Prostate gland (tissue), 2 donors: ENCODE measurements around the gene CDC14A. TPM values are rescaled to one million over a fixed set of nuclear protein-coding genes. Genes with fewer than 3 reads are reported as not detected.

ENCODE experiments used
- DNase-seq: peaks from one replicate; pipeline ENCODE4 v3.0.0-alpha.2; 2019; ENCODE audit warnings: low spot score
- H3K27ac ChIP-seq, 2 donors: fragments of 200-600 bp; sonication (generic); 2 replicates each; pipeline ENCODE4 v1.5.1; 2017 to 2019
- H3K27me3 ChIP-seq: fragments of 200-600 bp; sonication (generic); replicated peaks from 2 replicates; pipeline ENCODE4 v1.5.1; 2019; ENCODE audit not compliant: insufficient read depth
- H3K36me3 ChIP-seq, 2 donors: fragments of 200-600 bp; sonication (generic); 1 replicate in 1 of 2; 2 replicates in 1 of 2; pipeline versions ENCODE4 v1.5.1 to v1.8.1; 2017 to 2019
- H3K4me1 ChIP-seq: fragments of 200-600 bp; sonication (generic); replicated peaks from 2 replicates; pipeline ENCODE4 v1.5.1; 2019
- H3K4me3 ChIP-seq, 2 donors: fragments of 200-600 bp; sonication (generic); 2 replicates each; pipeline ENCODE4 v1.5.1; 2017 to 2019
- H3K9me3 ChIP-seq: fragments of 200-600 bp; sonication (generic); 2 replicates; pipeline ENCODE4 v1.5.1; 2017
- CTCF ChIP-seq, 4 experiments: fragments of 200-600 bp in 2 of 4; fragments of 450-650 bp in 2 of 4; sonication (generic) in 2 of 4; IDR thresholded peaks; 1 replicate in 3 of 4; 2 replicates in 1 of 4; pipeline ENCODE4 v1.5.1; 2016 to 2019; ENCODE audit warnings: antibody characterized with exemption in 4 of 4, mild to moderate bottlenecking in 2 of 4, moderate library complexity in 2 of 4
- POLR2A ChIP-seq: fragments of 450-650 bp; IDR thresholded peaks from one replicate; pipeline ENCODE4 v1.6.1; 2016; ENCODE audit warnings: antibody characterized with exemption, mild to moderate bottlenecking
- POLR2AphosphoS5 ChIP-seq: sonication (generic); formaldehyde crosslinking; IDR thresholded peaks from one replicate; pipeline ENCODE4 v1.6.1; 2017; ENCODE audit warnings: antibody characterized with exemption
- WGBS: methylation state at CpG from one replicate; pipeline ENCODE4 v1.1.5; 2018; 5-methylcytosine and 5-hydroxymethylcytosine counted together
- intact Hi-C: fragments of 100-400 bp; cut with DNase I; formaldehyde crosslinking; loops from one replicate; pipeline ENCODE4 v1.14.2; 2022
- total RNA-seq, 2 donors: library from RNA; depleted of rRNA; stranded (reverse); fragments of >200 nt; gene quantifications; one replicate each; pipeline ENCODE4 v1.1.0, GENCODE V29; 2016

Gene CDC14A
- total RNA-seq, 2 donors from 2014 or later = 25.7 to 39.2 TPM

GRCh38 chr1:100423832-100424337, 71.6 kb downstream of the CDC14A start:
- intact Hi-C loops = no loop called here
- TF ChIP-seq CTCF (IDR thresholded peaks at IDR 0.05) (no peak), POLR2AphosphoS5 (no peak), POLR2A (no peak)
- 90% methylated on average over 6 of the region's 6 CpGs for WGBS
- Histone ChIP-seq H3K4me1 (no peaks in the 10 kb centered on the region), H3K27ac (no peak overlapping the region), H3K4me3 (no peak overlapping the region), H3K36me3 (no peaks in the 10 kb centered on the region), H3K27me3 (no peaks in the 10 kb centered on the region), H3K9me3 (no peaks in the 10 kb centered on the region)
- DNase-seq = no peak

DNA sequence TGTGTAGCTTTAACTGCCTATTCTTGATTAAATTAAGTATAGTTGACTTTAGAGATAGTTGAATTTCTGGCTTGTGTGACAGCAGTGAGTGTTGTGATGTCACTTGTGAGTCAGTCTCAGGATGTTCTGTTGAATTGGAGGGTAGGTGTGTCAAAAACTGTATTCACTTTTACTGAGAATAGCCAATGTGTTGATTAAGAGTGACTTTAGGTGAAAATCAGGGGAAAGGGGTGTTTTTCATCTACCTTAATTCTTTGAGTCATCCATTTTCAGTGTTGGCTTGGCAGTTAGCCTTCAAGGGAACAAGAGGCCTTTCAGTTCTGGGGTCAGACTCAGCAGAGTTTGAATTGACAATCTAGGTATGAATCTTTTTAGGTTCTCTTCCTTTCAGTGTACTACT, 75.9 kb downstream of the CDC14A start:
- TF ChIP-seq POLR2A (no peak), CTCF (IDR thresholded peaks at IDR 0.05) (no peak), POLR2AphosphoS5 (no peak)
- Histone ChIP-seq H3K9me3 (no peaks in the 10 kb centered on the region), H3K27me3 (no peaks in the 10 kb centered on the region), H3K27ac (no peak overlapping the region), H3K4me1 (no peaks in the 10 kb centered on the region), H3K4me3 (no peak overlapping the region), H3K36me3 (no peaks in the 10 kb centered on the region)
- no peak for DNase-seq
- intact Hi-C loops = no loop called here

DNA sequence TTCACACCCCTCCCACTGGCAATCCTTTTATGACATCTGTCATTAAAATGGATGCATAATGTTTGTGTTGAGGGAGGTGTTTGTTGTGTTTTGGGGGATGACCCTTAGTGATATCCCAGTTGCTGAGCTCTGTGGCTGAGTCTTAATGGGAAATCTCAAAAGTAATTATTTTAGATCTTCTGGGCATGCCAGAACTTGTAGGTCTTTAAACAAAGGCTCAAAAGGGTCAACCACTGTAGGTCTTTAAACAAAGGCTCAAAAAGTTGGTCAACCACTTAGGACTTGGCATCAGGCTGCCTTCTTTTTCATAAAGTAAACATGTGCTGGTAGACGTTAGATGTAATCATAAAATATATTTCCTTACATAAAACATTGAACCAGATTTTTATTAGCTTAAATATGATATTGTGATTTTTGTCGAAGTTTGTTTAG, 78.0 kb downstream of the CDC14A start:
- DNase-seq = peak; percentile 37
- Histone ChIP-seq H3K27me3 (no peaks in the 10 kb centered on the region), H3K36me3 (no peaks in the 10 kb centered on the region), H3K27ac (no peak overlapping the region), H3K9me3 (no peaks in the 10 kb centered on the region), H3K4me1 (no peaks in the 10 kb centered on the region), H3K4me3 (no peak overlapping the region)
- no peak for TF ChIP-seq POLR2A
- peak; percentile 54 for TF ChIP-seq POLR2AphosphoS5
- TF ChIP-seq CTCF (IDR thresholded peaks at IDR 0.05) = no peak
- 10% methylated on average over 2 of the region's 2 CpGs for WGBS
- intact Hi-C loops = no loop called here

DNA sequence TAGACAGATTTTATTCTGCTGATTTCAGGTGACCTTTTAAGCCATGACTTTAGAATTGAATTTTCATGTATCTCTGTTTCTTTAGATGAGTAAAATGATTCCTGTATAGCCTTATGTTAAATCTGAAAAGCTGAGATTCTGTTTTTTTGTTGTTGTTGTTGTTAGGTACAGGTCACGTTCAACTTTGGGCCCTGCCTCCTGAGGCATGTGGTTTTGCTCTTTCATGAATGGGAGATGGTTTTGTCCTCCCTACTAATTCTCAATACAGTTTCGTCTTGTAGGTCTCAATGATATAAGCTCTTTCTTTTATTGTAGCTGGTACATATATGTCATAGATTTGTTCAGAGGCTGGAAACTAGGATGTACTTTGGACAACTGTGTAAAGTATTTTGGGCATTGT, 79.6 kb downstream of the CDC14A start:
- TF ChIP-seq POLR2AphosphoS5 (no peak), CTCF (IDR thresholded peaks at IDR 0.05) (no peak), POLR2A (no peak)
- Histone ChIP-seq H3K27me3 (no peaks in the 10 kb centered on the region), H3K9me3 (no peaks in the 10 kb centered on the region), H3K4me1 (no peaks in the 10 kb centered on the region), H3K27ac (no peak overlapping the region), H3K36me3 (no peaks in the 10 kb centered on the region), H3K4me3 (no peak overlapping the region)
- intact Hi-C loops = no loop called here
- no peak for DNase-seq
- 93% methylated on average over 2 of the region's 2 CpGs for WGBS

- Histone ChIP-seq H3K4me3 (no peak overlapping the region), H3K36me3 (no peaks in the 10 kb centered on the region), H3K27me3 (no peaks in the 10 kb centered on the region), H3K9me3 (no peaks in the 10 kb centered on the region), H3K4me1 (no peaks in the 10 kb centered on the region), H3K27ac (no peak overlapping the region)
- TF ChIP-seq POLR2A (no peak), CTCF (IDR thresholded peaks at IDR 0.05) (no peak), POLR2AphosphoS5 (no peak)
- intact Hi-C loops = no loop called here
- no peak for DNase-seq
- WGBS = 51% methylated on average over 1 of the region's 1 CpG
Observed at GRCh38 chr1:100433563-100433962, 81.3 kb downstream of the CDC14A start.
